Measurements from ENCODE around the gene SOAT1.

DNA sequence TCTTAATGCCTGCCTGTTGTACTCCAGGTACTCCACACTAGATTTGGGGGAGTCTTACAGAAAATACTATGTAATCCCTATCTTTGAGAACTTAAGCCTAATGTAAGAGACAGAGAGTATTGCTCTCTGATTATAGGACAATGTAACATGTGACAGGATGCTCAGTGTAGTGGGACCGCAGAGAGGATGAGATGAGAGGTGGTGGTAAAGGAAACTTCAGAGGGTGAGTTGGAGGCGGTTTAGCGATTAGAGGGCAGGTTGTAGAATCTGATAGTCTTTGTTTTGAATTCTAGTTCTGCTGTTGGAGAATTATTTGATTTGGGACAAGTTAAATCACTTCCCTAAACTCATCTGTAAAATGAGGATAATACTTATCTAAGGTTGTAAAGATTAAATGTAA is 5.4 kb downstream of the SOAT1 start:
- TF ChIP-seq, protein P1, sequence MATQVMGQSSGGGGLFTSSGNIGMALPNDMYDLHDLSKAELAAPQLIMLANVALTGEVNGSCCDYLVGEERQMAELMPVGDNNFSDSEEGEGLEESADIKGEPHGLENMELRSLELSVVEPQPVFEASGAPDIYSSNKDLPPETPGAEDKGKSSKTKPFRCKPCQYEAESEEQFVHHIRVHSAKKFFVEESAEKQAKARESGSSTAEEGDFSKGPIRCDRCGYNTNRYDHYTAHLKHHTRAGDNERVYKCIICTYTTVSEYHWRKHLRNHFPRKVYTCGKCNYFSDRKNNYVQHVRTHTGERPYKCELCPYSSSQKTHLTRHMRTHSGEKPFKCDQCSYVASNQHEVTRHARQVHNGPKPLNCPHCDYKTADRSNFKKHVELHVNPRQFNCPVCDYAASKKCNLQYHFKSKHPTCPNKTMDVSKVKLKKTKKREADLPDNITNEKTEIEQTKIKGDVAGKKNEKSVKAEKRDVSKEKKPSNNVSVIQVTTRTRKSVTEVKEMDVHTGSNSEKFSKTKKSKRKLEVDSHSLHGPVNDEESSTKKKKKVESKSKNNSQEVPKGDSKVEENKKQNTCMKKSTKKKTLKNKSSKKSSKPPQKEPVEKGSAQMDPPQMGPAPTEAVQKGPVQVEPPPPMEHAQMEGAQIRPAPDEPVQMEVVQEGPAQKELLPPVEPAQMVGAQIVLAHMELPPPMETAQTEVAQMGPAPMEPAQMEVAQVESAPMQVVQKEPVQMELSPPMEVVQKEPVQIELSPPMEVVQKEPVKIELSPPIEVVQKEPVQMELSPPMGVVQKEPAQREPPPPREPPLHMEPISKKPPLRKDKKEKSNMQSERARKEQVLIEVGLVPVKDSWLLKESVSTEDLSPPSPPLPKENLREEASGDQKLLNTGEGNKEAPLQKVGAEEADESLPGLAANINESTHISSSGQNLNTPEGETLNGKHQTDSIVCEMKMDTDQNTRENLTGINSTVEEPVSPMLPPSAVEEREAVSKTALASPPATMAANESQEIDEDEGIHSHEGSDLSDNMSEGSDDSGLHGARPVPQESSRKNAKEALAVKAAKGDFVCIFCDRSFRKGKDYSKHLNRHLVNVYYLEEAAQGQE (IDR thresholded peaks at IDR 0.05; ENCODE audit: insufficient read depth in 1 of 2, low read depth in 2 of 2, low read length in 2 of 2): no peak
- TF ChIP-seq SIN3A (IDR thresholded peaks at IDR 0.05; ENCODE audit: borderline replicate concordance, insufficient read depth, low read length) (no peak), TAF1 (IDR thresholded peaks at IDR 0.05; ENCODE audit: borderline replicate concordance, insufficient read depth, low read length) (no peak)
